HL-60 (cell line): ENCODE results near the gene CFAP100.

Experiments used
- DNase-seq, 2 experiments: peaks; one replicate each; pipeline ENCODE4 v3.0.0-alpha.2; 2010 to 2020; ENCODE audit warnings: low read depth in 1 of 2, low spot score in 1 of 2
- H3K27ac ChIP-seq: fragments of 250-450 bp; sonication (Bioruptor Pico); replicated peaks from 2 replicates; pipeline ENCODE4 v1.5.1; 2020; ENCODE audit warnings: mild to moderate bottlenecking, moderate library complexity
- H3K27me3 ChIP-seq: fragments of 250-450 bp; sonication (Bioruptor Pico); 2 replicates; pipeline ENCODE4 v1.5.1; 2021; ENCODE audit warnings: mild to moderate bottlenecking, moderate library complexity; ENCODE audit not compliant: insufficient read depth, poor library complexity, severe bottlenecking
- H3K4me3 ChIP-seq: replicated peaks from 2 replicates; pipeline ENCODE4 v1.5.1; 2011; ENCODE audit warnings: mild to moderate bottlenecking, control low read depth, low read length; ENCODE audit not compliant: insufficient read depth
- CTCF ChIP-seq: IDR thresholded peaks from one replicate; pipeline ENCODE4 v1.5.1; 2011; ENCODE audit warnings: low read length, control low read depth, inconsistent platforms; ENCODE audit not compliant: insufficient read depth
- GABPA ChIP-seq: IDR thresholded peaks from 2 replicates; pipeline ENCODE4 v1.6.1; 2012; ENCODE audit warnings: low read depth
- POLR2AphosphoS5 ChIP-seq: IDR thresholded peaks from 2 replicates; pipeline ENCODE4 v1.6.1; 2012; ENCODE audit warnings: low read depth
- REST ChIP-seq: IDR thresholded peaks from 2 replicates; pipeline ENCODE4 v1.6.1; 2012; ENCODE audit warnings: low read depth; ENCODE audit not compliant: insufficient replicate concordance
- SPI1 ChIP-seq: IDR thresholded peaks from 2 replicates; pipeline ENCODE4 v1.6.1; 2012; ENCODE audit warnings: low read depth, mild to moderate bottlenecking, borderline replicate concordance

The CFAP100 gene

GRCh38 chr3:126372413-126373145 lies 22.1 kb upstream of the CFAP100 start:
- Histone ChIP-seq H3K27me3 (no peaks in the 10 kb centered on the region), H3K4me3 (no peak overlapping the region), H3K27ac (no peak overlapping the region)
- TF ChIP-seq REST: no peak
- no peak for TF ChIP-seq CTCF
- no peak for TF ChIP-seq GABPA
- no peak for TF ChIP-seq POLR2AphosphoS5
- TF ChIP-seq SPI1: no peak
- DNase-seq: no peak

- TF ChIP-seq CTCF: no peak
- no peak for TF ChIP-seq REST
- no peak for TF ChIP-seq POLR2AphosphoS5
- no peak for TF ChIP-seq GABPA
- TF ChIP-seq SPI1: no peak
- Histone ChIP-seq H3K4me3 (no peak overlapping the region), H3K27ac (no peak overlapping the region), H3K27me3 (no peaks in the 10 kb centered on the region)
- DNase-seq: no peak
These were observed 21.5 kb upstream of the CFAP100 start for GRCh38 chr3:126373146-126373613.

- TF ChIP-seq CTCF (no peak), REST (no peak), GABPA (no peak), POLR2AphosphoS5 (no peak), SPI1 (no peak)
- H3K27me3 ChIP-seq: no peaks in the 10 kb centered on the region
- no peak overlapping the region for H3K4me3 ChIP-seq
- H3K27ac ChIP-seq: no peak overlapping the region
- DNase-seq: no peak
These were observed 20.8 kb upstream of the CFAP100 start for GRCh38 chr3:126373682-126374601.
